GM12878 (cell line): ENCODE results near the gene PCDHGA6. TPM values are rescaled to one million over a fixed set of nuclear protein-coding genes. Genes with fewer than 3 reads are reported as not detected.

ENCODE experiments used
- ATAC-seq: fragments of 200-7000 bp; cut with Tn5 transposase; 3 replicates; pipeline ENCODE4 v1.9.1; 2020; ENCODE audit warnings: mild to moderate bottlenecking, moderate library complexity
- BruUV-seq: library from RNA; stranded (reverse); fragments of 400-500 nt; replicated peaks from 2 replicates; lab custom pipeline; 2021; lab: Mats Ljungman, UMichigan
- CTCF ChIA-PET: fragments of 300-600 bp; sonication (Branson Sonifier 250); formaldehyde crosslinking; extraction: SDS; loops from one replicate; lab custom pipeline; 2021; ENCODE audit warnings: inconsistent platforms; lab: Yijun Ruan, JAX
- POLR2A ChIA-PET: fragments of 350-600 bp; formaldehyde crosslinking; extraction: SDS; loops from one replicate; lab custom pipeline; 2021; ENCODE audit warnings: inconsistent platforms; lab: Charles Lee
- RAD21 ChIA-PET: fragments of 300-600 bp; sonication (Branson Sonifier 250); formaldehyde crosslinking; loops from one replicate; lab custom pipeline; 2023; ENCODE audit warnings: antibody characterized with exemption; ENCODE audit not compliant: unreplicated experiment; lab: Charles Lee
- SMC1A ChIA-PET: fragments of 300-600 bp; sonication (Branson Sonifier 250); formaldehyde crosslinking; loops from one replicate; lab custom pipeline; 2023; ENCODE audit not compliant: unreplicated experiment, uncharacterized antibody; lab: Charles Lee
- DNase-seq: peaks from one replicate; pipeline ENCODE4 v3.0.0-alpha.2; 2011; ENCODE audit warnings: low read depth, low spot score
- FAIRE-seq: peaks from 3 replicates; lab custom pipeline; 2011; peaks lifted over from hg19 to GRCh38; lab: Jason Lieb, UNC
- H2AFZ ChIP-seq: 2 replicates; pipeline ENCODE4 v1.6.0; 2011; ENCODE audit warnings: low read depth, low read length, control low read depth; ENCODE audit not compliant: control insufficient read depth
- H3K27ac ChIP-seq: 2 replicates; pipeline ENCODE4 v1.5.1; 2011; ENCODE audit warnings: control low read depth; ENCODE audit not compliant: control insufficient read depth, insufficient read depth
- H3K27me3 ChIP-seq, 2 experiments: replicated peaks in 1 of 2; 2 replicates each; pipeline versions ENCODE4 v1.6.0 to v1.6.1; 2011; ENCODE audit warnings: low read length in 1 of 2; ENCODE audit not compliant: control insufficient read depth in 2 of 2, insufficient read depth in 2 of 2
- H3K36me3 ChIP-seq, 2 experiments: 2 replicates each; pipeline ENCODE4 v1.5.1; 2011; ENCODE audit warnings: low read length in 1 of 2; ENCODE audit not compliant: control insufficient read depth in 2 of 2, insufficient read depth in 2 of 2
- H3K4me1 ChIP-seq: 2 replicates; pipeline ENCODE4 v1.6.1; 2011; ENCODE audit warnings: mild to moderate bottlenecking, low read length, moderate library complexity, mixed read lengths; ENCODE audit not compliant: control insufficient read depth, insufficient read depth
- H3K4me2 ChIP-seq: 2 replicates; pipeline ENCODE4 v1.6.0; 2011; ENCODE audit warnings: control low read depth; ENCODE audit not compliant: control insufficient read depth, insufficient read depth
- H3K4me3 ChIP-seq: fragments of 200-600 bp; sonication (generic); 2 replicates; pipeline ENCODE4 v1.5.1; 2016
- H3K79me2 ChIP-seq: 2 replicates; pipeline ENCODE4 v1.6.0; 2011; ENCODE audit warnings: low read length; ENCODE audit not compliant: control insufficient read depth, insufficient read depth
- H3K9ac ChIP-seq: 2 replicates; pipeline ENCODE4 v1.8.0; 2011; ENCODE audit warnings: low read length, control low read depth, mixed read lengths; ENCODE audit not compliant: control insufficient read depth, insufficient read depth
- H3K9me3 ChIP-seq: replicated peaks from 3 replicates; pipeline ENCODE4 v1.5.1; 2011; ENCODE audit warnings: mild to moderate bottlenecking, low read length; ENCODE audit not compliant: control insufficient read depth, insufficient read depth
- H4K20me1 ChIP-seq: 2 replicates; pipeline ENCODE4 v1.6.0; 2011; ENCODE audit not compliant: control insufficient read depth, insufficient read depth
- ASH2L ChIP-seq: fragments of 300-600, 200-600 bp; sonication (generic); IDR thresholded peaks from 2 replicates; pipeline ENCODE4 v1.6.1; 2017; ENCODE audit warnings: low read depth, mild to moderate bottlenecking, borderline replicate concordance
- ATF7 ChIP-seq: fragments of 450-650 bp; IDR thresholded peaks from 2 replicates; pipeline ENCODE4 v1.6.1; 2016; ENCODE audit warnings: low read depth, mild to moderate bottlenecking
- CBFB ChIP-seq: IDR thresholded peaks from 2 replicates; pipeline ENCODE4 v1.6.1; 2016; ENCODE audit warnings: antibody characterized with exemption, low read depth
- MYC ChIP-seq: IDR thresholded peaks from 2 replicates; pipeline ENCODE4 v1.6.1; 2011; ENCODE audit warnings: mild to moderate bottlenecking, low read length, moderate library complexity, inconsistent platforms; ENCODE audit not compliant: insufficient read depth, insufficient replicate concordance, insufficient read length, severe bottlenecking
- NFYB ChIP-seq: IDR thresholded peaks from 2 replicates; pipeline ENCODE4 v1.6.1; 2011; ENCODE audit warnings: low read depth, mild to moderate bottlenecking, low read length, improper control_type of control experiment, moderate library complexity; ENCODE audit not compliant: insufficient read depth
- PML ChIP-seq: IDR thresholded peaks from 2 replicates; pipeline ENCODE4 v1.6.1; 2012; ENCODE audit warnings: low read length, inconsistent platforms
- RB1 ChIP-seq: fragments of 450-650 bp; formaldehyde crosslinking; IDR thresholded peaks from 2 replicates; pipeline ENCODE4 v1.6.1; 2017; ENCODE audit warnings: mild to moderate bottlenecking, borderline replicate concordance
- RUNX3 ChIP-seq: IDR thresholded peaks from 2 replicates; pipeline ENCODE4 v1.6.1; 2012; ENCODE audit warnings: low read length, inconsistent platforms
- SRF ChIP-seq, 2 experiments: IDR thresholded peaks; 2 replicates each; pipeline ENCODE4 v1.6.1; 2011; ENCODE audit warnings: low read depth in 2 of 2, low read length in 2 of 2, mild to moderate bottlenecking in 1 of 2, moderate library complexity in 1 of 2
- TCF3 ChIP-seq: IDR thresholded peaks from 2 replicates; pipeline ENCODE4 v1.6.1; 2012; ENCODE audit warnings: low read depth, mild to moderate bottlenecking, low read length, borderline replicate concordance; ENCODE audit not compliant: insufficient read depth
- ZBED1 ChIP-seq: IDR thresholded peaks from 2 replicates; pipeline ENCODE4 v1.6.1; 2016; ENCODE audit warnings: borderline replicate concordance
- WGBS: methylation state at CpG from one replicate; pipeline ENCODE4 v1.1.6; 2016; ENCODE audit warnings: low lambda C conversion rate; ENCODE audit not compliant: insufficient replicate concordance, insufficient coverage; ENCODE audit errors: missing lambda C conversion rate; 5-methylcytosine and 5-hydroxymethylcytosine counted together
- in situ Hi-C: fragments of 300-500 bp; cut with MboI; formaldehyde crosslinking; loops from 9 replicates; pipeline ENCODE4 v1.14.3; 2018; ENCODE audit warnings: mixed read lengths
- intact Hi-C: fragments of 100-400 bp; cut with micrococcal nuclease; formaldehyde crosslinking; loops from one replicate; pipeline ENCODE4 v1.14.2; 2022; ENCODE audit not compliant: unreplicated experiment
- polyA plus RNA-seq, 11 experiments: library from polyadenylated mRNA; depleted of rRNA in 4 of 11; unstranded in 6 of 11; stranded (reverse) in 5 of 11; fragments of >200 nt; fragmentation: Nextera tagmentation in 4 of 11; fragmentation: Illumina TruSeq in 1 of 11; extraction: Ambion mirVana in 4 of 11; extraction: Trizol in 1 of 11; gene quantifications; 1 replicate in 1 of 11; 2 replicates in 10 of 11; pipeline versions ENCODE4 v1.2.1 to v1.2.3, GENCODE V29; 2011 to 2016; ENCODE audit warnings: inconsistent platforms in 2 of 11, missing spikeins in 2 of 11, low read depth in 1 of 11
- total RNA-seq, 4 experiments: library from RNA; depleted of rRNA in 3 of 4; stranded (reverse); fragments of >200 nt in 3 of 4; fragmentation: Illumina TruSeq in 1 of 4; extraction: Trizol in 1 of 4; gene quantifications; 2 replicates each; pipeline versions ENCODE4 v1.2.1 to v1.2.3, GENCODE V29; 2013 to 2021

PCDHGA6 gene
- total and polyA plus RNA-seq, 10 of the 15 experiments (the other 5 are each of a cell fraction or from before 2014, with no cell fraction given), result 0.04 to 0.60 (median 0.15) TPM; not detected in 3

- Histone ChIP-seq H3K4me1 (peaks cover 4% of the 10 kb centered on the region; the same call in 1 of the 2 replicates), H3K27ac (no peak overlapping the region), H3K9me3 (peaks cover 15% of the 10 kb centered on the region; the same call in 2 of the 3 replicates), H3K4me2 (no peak overlapping the region), H3K9ac (no peak overlapping the region), H2AFZ (no peak overlapping the region), H3K36me3 (no peaks in the 10 kb centered on the region), H3K4me3 (no peak overlapping the region), H3K79me2 (no peaks in the 10 kb centered on the region), H3K27me3 (no peaks in the 10 kb centered on the region; a peak in 1 of 4 replicates), H4K20me1 (no peaks in the 10 kb centered on the region)
- WGBS, result 96% methylated on average over 67 of the region's 74 CpGs
- in situ Hi-C loops (loop anchor here (5.0 kb wide), 1 partner anchor 143 kb away; no protein-coding TSS in a partner anchor), intact Hi-C loops (no loop called here)
- CTCF ChIA-PET, result interaction anchor here (0.9 to 10.9 kb wide), 8 partner anchors 12 to 148 kb away, joined by 3 to 245 read pairs (median 49); no protein-coding TSS in a partner anchor
- RAD21 ChIA-PET, result interaction anchor here (2.6 kb wide), 1 partner anchor 105 kb away, joined by 19 read pairs; no protein-coding TSS in a partner anchor
- no TSS peak for BruUV-seq
- ATAC-seq (no peak), FAIRE-seq (no peak), DNase-seq (no peak)
- SMC1A ChIA-PET, result interaction anchor here (0.7 to 7.4 kb wide), 6 partner anchors 115 to 1921 kb away, joined by 3 to 67 read pairs (median 5); no protein-coding TSS in a partner anchor
- POLR2A ChIA-PET, result interaction anchor here (2.3 kb wide), 1 partner anchor 144 kb away, joined by 8 read pairs; no protein-coding TSS in a partner anchor
- TF ChIP-seq NFYB, result no peak
Measured at GRCh38 chr5:141419074-141419880, 45.6 kb downstream of the PCDHGA6 start.

- POLR2A ChIA-PET, result interaction anchor here (1.2 kb wide), 1 partner anchor 143 kb away, joined by 5 read pairs; no protein-coding TSS in a partner anchor
- H3K9ac ChIP-seq, result peak within 1 kb of the TSS; percentile 64
- 0 out of 2 replicates have a peak, but pooled peaks have one; percentile 33 for TF ChIP-seq ASH2L
- TF ChIP-seq RUNX3, result peak; percentile 76
- no peak for TF ChIP-seq ATF7
- peak; percentile 25; the same call in 1 of the 2 replicates for TF ChIP-seq RB1
- TF ChIP-seq CBFB, result 0 out of 2 replicates have a peak, but pooled peaks have one; percentile 16
- TF ChIP-seq SRF (IDR thresholded peaks at IDR 0.05; ENCODE audit: low read depth in 2 of 2, low read length in 2 of 2), result no peak
- peak; percentile 41; the same call in 1 of the 2 replicates for TF ChIP-seq PML
- no peak for TF ChIP-seq ZBED1
- TF ChIP-seq TCF3, result no peak
- no peak for TF ChIP-seq MYC
Measured at GRCh38 chr5:141420855-141421488, 47.3 kb downstream of the PCDHGA6 start, which contains the start of gene PCDHGA11. TSS of gene PCDHGA11 (plus strand) at chr5:141421051. CDS start at chr5:141421228, 177 bp downstream.

More at GRCh38 chr5:141420855-141421488, 47.3 kb downstream of the PCDHGA6 start, which contains the start of gene PCDHGA11:
- DNase-seq (peak; percentile 37), ATAC-seq (peak; percentile 77), FAIRE-seq (peak; percentile 57)
- in situ Hi-C loops, result no loop called here
- WGBS, result 10% methylated on average over 42 of the region's 42 CpGs
- SMC1A ChIA-PET, result interaction anchor here (0.7 to 2.8 kb wide), 29 partner anchors 8 to 926 kb away, joined by 3 to 41 read pairs (median 5); partner anchors contain the start of genes PCDHGA10, PCDHGA12, PCDHGB3 and PCDHGC3
- Histone ChIP-seq H3K4me3 (peak within 1 kb of the TSS; percentile 76), H3K27me3 (no peaks in the 10 kb centered on the region; a peak in 1 of 4 replicates), H3K4me1 (peaks cover 4% of the 10 kb centered on the region; the same call in 1 of the 2 replicates), H3K79me2 (no peaks in the 10 kb centered on the region), H3K9me3 (peaks cover 15% of the 10 kb centered on the region; the same call in 2 of the 3 replicates), H4K20me1 (no peaks in the 10 kb centered on the region), H2AFZ (peak within 1 kb of the TSS; percentile 98), H3K36me3 (no peaks in the 10 kb centered on the region), H3K4me2 (peak within 1 kb of the TSS; percentile 79), H3K27ac (no peak within 1 kb of the TSS)
- intact Hi-C loops, result loop anchor here (1.0 to 2.0 kb wide), 4 partner anchors 54 to 137 kb away; partner anchors contain the start of gene PCDHGC3
- RAD21 ChIA-PET, result interaction anchor here (0.5 to 2.6 kb wide), 25 partner anchors 8 to 234 kb away, joined by 3 to 34 read pairs (median 5); partner anchors contain the start of genes PCDHB9, PCDHGA10, PCDHGA12 and PCDHGB3
- BruUV-seq, result TSS peak; percentile 63
- CTCF ChIA-PET, result interaction anchor here (0.6 to 10.9 kb wide), 47 partner anchors 9 to 468 kb away, joined by 3 to 245 read pairs (median 4); partner anchors contain the start of genes PCDHGA10, PCDHGA12, PCDHGA6 and PCDHGB3
